ENCODE data around the gene ROM1. TPM values are rescaled to one million over a fixed set of nuclear protein-coding genes. Genes with fewer than 3 reads are reported as not detected.
"Not testable (repeated sequence)": the region's sequence is repeated elsewhere in the genome, so short reads cannot be mapped to it uniquely, and the experiment has no call there.

ROM1 gene
- total RNA-seq, 2 experiments from 2014 or later, result 1.5 to 1.9 TPM

GRCh38 chr11:62573592-62574362 is 39.3 kb upstream of the ROM1 start, which contains the start of gene EEF1G:
Gene EEF1G, minus strand, starts transcription at chr11:62573891. Its CDS starts 49 bp downstream, at chr11:62573842.
- Mint-ChIP-seq H3K27me3 (no peaks in the 10 kb centered on the region), H3K4me3 (peak within 1 kb of the TSS; percentile 93), H3K4me1 (peaks cover 43% of the 10 kb centered on the region), H3K9me3 (ENCODE audit: low read depth) (no peaks in the 10 kb centered on the region), H3K27ac (peak within 1 kb of the TSS; percentile 97), H3K36me3 (ENCODE audit: low read depth) (peaks cover 65% of the 10 kb centered on the region)
- ChIA-PET CTCF (interaction anchor here (0.6 to 4.7 kb wide), 17 partner anchors 8 to 307 kb away, joined by 3 to 24 read pairs (median 4); partner anchors contain the start of genes C11orf98, CSKMT, SLC3A2 and TUT1), POLR2A (interaction anchor here (0.6 to 2.5 kb wide), 27 partner anchors 9 to 308 kb away, joined by 3 to 59 read pairs (median 4); partner anchors contain the start of genes C11orf98, CSKMT, GANAB and HNRNPUL2)
- ATAC-seq (peak; percentile 97), DNase-seq (peak; percentile 99)
- intact Hi-C loops (cut with DNase I, micrococcal nuclease), result loop anchor here (1.0 to 5.0 kb wide), 12 partner anchors 17 to 451 kb away; partner anchors contain the start of genes TUT1 (in 2 of the 2), C11orf98 (in 1 of the 2), CSKMT (in 1 of the 2) and EML3 (in 1 of the 2)

- H3K36me3 Mint-ChIP-seq (ENCODE audit: low read depth), result peaks cover 60% of the 10 kb centered on the region
- peaks cover 41% of the 10 kb centered on the region for H3K4me1 Mint-ChIP-seq
Observed at GRCh38 chr11:62574363-62575071, 38.5 kb upstream of the ROM1 start.

GRCh38 chr11:62575156-62575555 is 37.9 kb upstream of the ROM1 start:
- peak overlapping the region; percentile 93 for H3K4me3 Mint-ChIP-seq
- H3K36me3 Mint-ChIP-seq (ENCODE audit: low read depth), result peaks cover 53% of the 10 kb centered on the region
- peak overlapping the region; percentile 97 for H3K27ac Mint-ChIP-seq
- ChIA-PET POLR2A (interaction anchor here (0.8 to 1.9 kb wide), 2 partner anchors 17 to 150 kb away, joined by 3 to 59 read pairs; partner anchors contain the start of gene TUT1), CTCF (interaction anchor here (0.9 to 4.7 kb wide), 4 partner anchors 13 to 126 kb away, joined by 3 to 24 read pairs (median 6); partner anchors contain the start of genes C11orf98 and CSKMT)
- H3K9me3 Mint-ChIP-seq (ENCODE audit: low read depth), result no peaks in the 10 kb centered on the region
- peaks cover 35% of the 10 kb centered on the region for H3K4me1 Mint-ChIP-seq
- ATAC-seq (no peak), DNase-seq (peak; percentile 17)
- intact Hi-C loops (cut with DNase I, micrococcal nuclease), result no loop called here
- no peaks in the 10 kb centered on the region for H3K27me3 Mint-ChIP-seq

More at GRCh38 chr11:62574363-62575071, 38.5 kb upstream of the ROM1 start:
- POLR2A ChIA-PET, result interaction anchor here (0.6 to 2.5 kb wide), 26 partner anchors 9 to 307 kb away, joined by 3 to 59 read pairs (median 4); partner anchors contain the start of genes C11orf98, CSKMT, GANAB and HNRNPUL2
- no peaks in the 10 kb centered on the region for H3K27me3 Mint-ChIP-seq
- no peaks in the 10 kb centered on the region for H3K9me3 Mint-ChIP-seq (ENCODE audit: low read depth)
- ATAC-seq (peak; percentile 9), DNase-seq (no peak)
- intact Hi-C loops (cut with DNase I, micrococcal nuclease), result loop anchor here (1.0 to 5.0 kb wide), 8 partner anchors 17 to 452 kb away; partner anchors contain the start of genes TUT1 (in 2 of the 2), C11orf98 (in 1 of the 2), CSKMT (in 1 of the 2) and EML3 (in 1 of the 2)
- CTCF ChIA-PET, result interaction anchor here (0.6 to 4.7 kb wide), 17 partner anchors 8 to 682 kb away, joined by 3 to 24 read pairs (median 4); partner anchors contain the start of genes C11orf98, CSKMT, SLC3A2 and TUT1
- peak overlapping the region; percentile 97 for H3K27ac Mint-ChIP-seq
- peak overlapping the region; percentile 93 for H3K4me3 Mint-ChIP-seq

GRCh38 chr11:62575837-62576236 is 37.2 kb upstream of the ROM1 start:
- H3K4me3 Mint-ChIP-seq, result peak overlapping the region; percentile 4
- ChIA-PET POLR2A (interaction anchor here (0.5 kb wide), 1 partner anchor 14 kb away, joined by 3 read pairs; no protein-coding TSS in a partner anchor), CTCF (interaction anchor here (0.9 to 4.7 kb wide), 2 partner anchors 33 to 125 kb away, joined by 3 to 24 read pairs; no protein-coding TSS in a partner anchor)
- H3K36me3 Mint-ChIP-seq (ENCODE audit: low read depth), result peaks cover 50% of the 10 kb centered on the region
- H3K27me3 Mint-ChIP-seq, result no peaks in the 10 kb centered on the region
- peaks cover 30% of the 10 kb centered on the region for H3K4me1 Mint-ChIP-seq
- ATAC-seq (no peak), DNase-seq (no peak)
- H3K27ac Mint-ChIP-seq, result no peak overlapping the region
- no peaks in the 10 kb centered on the region for H3K9me3 Mint-ChIP-seq (ENCODE audit: low read depth)
- intact Hi-C loops (cut with DNase I, micrococcal nuclease), result no loop called here

- H3K4me1 Mint-ChIP-seq, result peaks cover 16% of the 10 kb centered on the region
- H3K9me3 Mint-ChIP-seq (ENCODE audit: low read depth), result no peaks in the 10 kb centered on the region
- peaks cover 43% of the 10 kb centered on the region for H3K36me3 Mint-ChIP-seq (ENCODE audit: low read depth)
- ATAC-seq, result no peak
- no peak for DNase-seq
- intact Hi-C loops (cut with DNase I, micrococcal nuclease), result no loop called here
- no peak overlapping the region for H3K4me3 Mint-ChIP-seq
- no peaks in the 10 kb centered on the region for H3K27me3 Mint-ChIP-seq
- CTCF ChIA-PET, result no interaction called here
- POLR2A ChIA-PET, result no interaction called here
- H3K27ac Mint-ChIP-seq, result peak overlapping the region; percentile 52
Observed at GRCh38 chr11:62577046-62577714, 35.9 kb upstream of the ROM1 start.

- Mint-ChIP-seq H3K36me3 (ENCODE audit: low read depth) (peaks cover 32% of the 10 kb centered on the region), H3K27ac (no peak overlapping the region), H3K9me3 (ENCODE audit: low read depth) (no peaks in the 10 kb centered on the region), H3K4me3 (no peak overlapping the region), H3K27me3 (no peaks in the 10 kb centered on the region), H3K4me1 (peaks cover 8% of the 10 kb centered on the region)
- DNase-seq (no peak), ATAC-seq (no peak)
- intact Hi-C loops (cut with DNase I, micrococcal nuclease), result no loop called here
- ChIA-PET POLR2A (interaction anchor here (0.6 to 1.2 kb wide), 2 partner anchors 23 to 277 kb away, joined by 3 to 5 read pairs; partner anchors contain the start of gene MTA2), CTCF (interaction anchor here (0.8 to 1.5 kb wide), 2 partner anchors 11 to 13 kb away, joined by 4 read pairs; partner anchors contain the start of gene TUT1)
Observed at GRCh38 chr11:62578541-62578940, 34.5 kb upstream of the ROM1 start.

- H3K27me3 Mint-ChIP-seq, result no peaks in the 10 kb centered on the region
- DNase-seq (no peak), ATAC-seq (no peak)
- ChIA-PET CTCF (interaction anchor here (0.8 to 1.5 kb wide), 2 partner anchors 10 to 12 kb away, joined by 4 read pairs; partner anchors contain the start of gene TUT1), POLR2A (no interaction called here)
- peaks cover 29% of the 10 kb centered on the region for H3K36me3 Mint-ChIP-seq (ENCODE audit: low read depth)
- H3K4me3 Mint-ChIP-seq, result no peak overlapping the region
- H3K27ac Mint-ChIP-seq, result no peak overlapping the region
- intact Hi-C loops (cut with DNase I, micrococcal nuclease), result no loop called here
- H3K9me3 Mint-ChIP-seq (ENCODE audit: low read depth), result no peaks in the 10 kb centered on the region
- H3K4me1 Mint-ChIP-seq, result peaks cover 8% of the 10 kb centered on the region
Observed at GRCh38 chr11:62579252-62579651, 33.8 kb upstream of the ROM1 start.

GRCh38 chr11:62580959-62581715 is 31.9 kb upstream of the ROM1 start:
- H3K36me3 Mint-ChIP-seq (ENCODE audit: low read depth), result peaks cover 28% of the 10 kb centered on the region
- ChIA-PET POLR2A (no interaction called here), CTCF (interaction anchor here (0.5 to 1.1 kb wide), 2 partner anchors 10 to 156 kb away, joined by 3 read pairs; partner anchors contain the start of gene TUT1)
- ATAC-seq (no peak), DNase-seq (no peak)
- peak overlapping the region; percentile 63 for H3K27ac Mint-ChIP-seq
- H3K4me3 Mint-ChIP-seq, result no peak overlapping the region
- H3K9me3 Mint-ChIP-seq (ENCODE audit: low read depth), result no peaks in the 10 kb centered on the region
- intact Hi-C loops (cut with DNase I, micrococcal nuclease), result no loop called here
- peaks cover 3% of the 10 kb centered on the region for H3K4me1 Mint-ChIP-seq
- no peaks in the 10 kb centered on the region for H3K27me3 Mint-ChIP-seq

- POLR2A ChIA-PET, result not testable (repeated sequence)
- CTCF ChIA-PET, result interaction anchor here (0.5 to 0.6 kb wide), 2 partner anchors 8 to 157 kb away, joined by 3 to 4 read pairs; no protein-coding TSS in a partner anchor
Observed at GRCh38 chr11:62581735-62582134, 31.3 kb upstream of the ROM1 start.

GRCh38 chr11:62585356-62585755 is 27.7 kb upstream of the ROM1 start:
- ChIA-PET POLR2A (interaction anchor here (0.9 to 1.3 kb wide), 2 partner anchors 58 to 256 kb away, joined by 3 to 6 read pairs; no protein-coding TSS in a partner anchor), CTCF (interaction anchor here (1.3 kb wide), 1 partner anchor 43 kb away, joined by 3 read pairs; no protein-coding TSS in a partner anchor)
- H3K4me3 Mint-ChIP-seq; DNase-seq; ATAC-seq; H3K27me3 Mint-ChIP-seq; H3K9me3 Mint-ChIP-seq (ENCODE audit: low read depth); intact Hi-C loops (cut with DNase I, micrococcal nuclease); H3K27ac Mint-ChIP-seq: not testable (repeated sequence)
- H3K4me1 Mint-ChIP-seq, result peaks cover 20% of the 10 kb centered on the region
- H3K36me3 Mint-ChIP-seq (ENCODE audit: low read depth), result peaks cover 36% of the 10 kb centered on the region

More at GRCh38 chr11:62581735-62582134, 31.3 kb upstream of the ROM1 start:
- H3K27me3 Mint-ChIP-seq; H3K4me3 Mint-ChIP-seq; H3K9me3 Mint-ChIP-seq (ENCODE audit: low read depth); ATAC-seq; intact Hi-C loops (cut with DNase I, micrococcal nuclease); H3K4me1 Mint-ChIP-seq; DNase-seq: not testable (repeated sequence)
- peaks cover 25% of the 10 kb centered on the region for H3K36me3 Mint-ChIP-seq (ENCODE audit: low read depth)
- peak overlapping the region; percentile 63 for H3K27ac Mint-ChIP-seq

All from activated CD4-positive, alpha-beta T cell treated with anti-CD3 and anti-CD28 coated beads for 36 hours (primary cell).